Tibial nerve (tissue), 4 donors: Measurements from ENCODE around the gene MECR.

Source experiments
- CTCF ChIP-seq, 5 experiments: fragments of 200-600 bp in 3 of 5; fragments of 450-650 bp in 2 of 5; sonication (generic) in 3 of 5; IDR thresholded peaks; one replicate each; pipeline ENCODE4 v1.5.1; 2016 to 2019; ENCODE audit warnings: antibody characterized with exemption in 5 of 5, mild to moderate bottlenecking in 3 of 5, moderate library complexity in 2 of 5
- EP300 ChIP-seq, 2 donors: sonication (generic); formaldehyde crosslinking; IDR thresholded peaks; one replicate each; pipeline ENCODE4 v1.6.1; 2017; ENCODE audit warnings: antibody characterized with exemption in 2 of 2, mild to moderate bottlenecking in 1 of 2
- POLR2A ChIP-seq, 2 donors: fragments of 450-650 bp; IDR thresholded peaks; one replicate each; pipeline ENCODE4 v1.6.1; 2017; ENCODE audit warnings: antibody characterized with exemption in 2 of 2, mild to moderate bottlenecking in 2 of 2, moderate library complexity in 2 of 2

DNA sequence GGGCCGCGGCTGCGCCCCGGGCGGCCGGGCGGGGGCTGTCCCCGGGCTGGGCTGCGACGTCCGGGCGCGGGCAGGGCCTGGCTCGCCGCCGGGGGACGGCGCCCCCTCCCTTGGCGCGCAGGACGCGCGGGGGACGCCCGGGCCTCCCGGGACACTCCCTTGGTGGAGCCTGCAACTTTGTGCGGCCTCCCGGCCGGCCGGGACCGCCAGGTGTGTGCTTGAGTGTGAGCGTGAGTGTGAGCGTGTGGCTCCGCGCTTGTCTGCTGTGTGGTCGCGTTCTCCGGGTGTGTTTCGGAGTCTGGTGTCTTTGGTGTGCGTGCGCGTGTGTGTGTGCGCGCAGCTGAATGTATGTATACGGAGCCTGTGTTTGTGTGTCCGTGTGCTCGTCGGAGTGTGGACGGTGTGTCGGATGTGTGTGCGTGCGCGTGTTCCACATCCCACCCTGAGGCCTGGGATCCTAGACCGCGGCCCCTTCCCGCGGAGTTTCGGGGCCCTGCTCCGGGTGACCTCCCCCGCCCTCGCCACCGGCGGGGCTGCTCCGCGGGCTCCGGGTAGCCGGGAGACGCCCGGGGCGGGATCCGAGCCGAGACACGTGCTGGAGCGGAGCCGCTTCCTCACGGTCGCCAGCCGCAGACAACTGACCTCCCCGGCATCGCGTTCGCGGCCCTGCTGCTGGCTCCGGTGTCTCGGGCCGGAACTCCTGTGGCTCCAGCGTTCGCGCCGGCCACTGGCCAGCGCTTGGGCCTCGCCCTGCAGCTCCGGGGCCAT lies 7.3 kb upstream of the MECR start:
- TF ChIP-seq CTCF (IDR thresholded peaks at IDR 0.05) = no peak
- no peak for TF ChIP-seq POLR2A (IDR thresholded peaks at IDR 0.05)
- no peak for TF ChIP-seq EP300 (IDR thresholded peaks at IDR 0.05)
